Stomach (tissue), 9 donors: ENCODE results near the gene REV3L. TPM values are rescaled to one million over a fixed set of nuclear protein-coding genes. Genes with fewer than 3 reads are reported as not detected.
A peak's percentile ranks its signal among the peaks of the same experiment; 100 is the strongest.
"Not testable (repeated sequence)": the region's sequence is repeated elsewhere in the genome, so short reads cannot be mapped to it uniquely, and the experiment has no call there.

ENCODE experiments used
- DNase-seq, 2 donors: peaks; one replicate each; pipeline versions ENCODE4 v3.0.0 to v3.0.0-alpha.2; 2013 to 2019
- H3K27ac ChIP-seq, 5 donors: fragments of 200-600 bp in 4 of 5; sonication (generic) in 4 of 5; one replicate each; pipeline ENCODE4 v1.5.1; 2013 to 2019; ENCODE audit warnings: mild to moderate bottlenecking in 1 of 5, moderate library complexity in 1 of 5
- H3K27me3 ChIP-seq, 3 donors: fragments of 200-600 bp; sonication (generic); one replicate each; pipeline ENCODE4 v1.5.1; 2017 to 2019; ENCODE audit warnings: mixed run types in 1 of 3
- H3K36me3 ChIP-seq, 4 donors: fragments of 200-600 bp; sonication (generic); 1 replicate in 3 of 4; 2 replicates in 1 of 4; pipeline ENCODE4 v1.5.1; 2016 to 2019
- H3K4me1 ChIP-seq, 4 donors: fragments of 200-600 bp; sonication (generic); one replicate each; pipeline ENCODE4 v1.5.1; 2016 to 2019
- H3K4me3 ChIP-seq, 4 donors: fragments of 200-600 bp; sonication (generic) in 3 of 4; one replicate each; pipeline ENCODE4 v1.5.1; 2016 to 2019; ENCODE audit warnings: mild to moderate bottlenecking in 1 of 4
- H3K9me3 ChIP-seq, 4 donors: fragments of 200-600 bp; sonication (generic); one replicate each; pipeline ENCODE4 v1.5.1; 2016 to 2019
- CTCF ChIP-seq, 7 experiments: fragments of 450-650 bp in 4 of 7; fragments of 200-600 bp in 3 of 7; sonication (generic) in 3 of 7; IDR thresholded peaks; one replicate each; pipeline ENCODE4 v1.5.1; 2016 to 2019; ENCODE audit warnings: antibody characterized with exemption in 7 of 7, control low read depth in 2 of 7, mild to moderate bottlenecking in 1 of 7
- EP300 ChIP-seq: sonication (generic); formaldehyde crosslinking; IDR thresholded peaks from one replicate; pipeline ENCODE4 v1.6.1; 2017; ENCODE audit warnings: antibody characterized with exemption
- POLR2A ChIP-seq, 4 donors: fragments of 450-650 bp; IDR thresholded peaks; one replicate each; pipeline ENCODE4 v1.6.1; 2016; ENCODE audit warnings: antibody characterized with exemption in 4 of 4, control low read depth in 2 of 4, mild to moderate bottlenecking in 1 of 4, moderate library complexity in 1 of 4
- POLR2AphosphoS5 ChIP-seq, 3 donors: sonication (generic); formaldehyde crosslinking; IDR thresholded peaks; one replicate each; pipeline ENCODE4 v1.6.1; 2016; ENCODE audit warnings: antibody characterized with exemption in 3 of 3
- WGBS, 5 donors: extraction: QIAGEN DNeasy Blood & Tissue Kit in 3 of 5; methylation state at CpG; one replicate each; pipeline versions ENCODE4 v1.1.5 to v1.1.7; 2013 to 2018; 5-methylcytosine and 5-hydroxymethylcytosine counted together
- intact Hi-C: fragments of 100-400 bp; cut with DNase I; formaldehyde crosslinking; loops from one replicate; pipeline ENCODE4 v1.15.1; 2023; ENCODE audit warnings: low total_unique reads
- polyA plus RNA-seq, 3 donors: library from polyadenylated mRNA; stranded (reverse); fragments of 200-250 nt; gene quantifications; one replicate each; pipeline ENCODE4 v1.2.3, GENCODE V29; 2013
- total RNA-seq, 5 donors: library from RNA; depleted of rRNA; stranded (reverse); fragments of >200 nt; gene quantifications; one replicate each; pipeline versions ENCODE4 v1.1.0 to v1.2.3, GENCODE V29; 2014 to 2016
- donor health status: healthy with polysubstance abuse.
- donor health status: Bipolar disorder and iron deficiency.
- donor health status: healthy.

The REV3L gene
- total and polyA plus RNA-seq, 8 donors, result 9.0 to 170 (median 28.3) TPM

- no peak for TF ChIP-seq POLR2AphosphoS5 (IDR thresholded peaks at IDR 0.05)
- TF ChIP-seq POLR2A (IDR thresholded peaks at IDR 0.05), result no peak
- no peak for TF ChIP-seq EP300
- TF ChIP-seq CTCF (IDR thresholded peaks at IDR 0.05), result no peak
- WGBS, 5 donors, result 91 to 95% (median 94%) methylated on average over 8 of the region's 8 CpGs
- no peak for DNase-seq
- H3K4me3 ChIP-seq, result no peak overlapping the region
- H3K27ac ChIP-seq, result no peak overlapping the region
- H3K27me3 ChIP-seq, result no peaks in the 10 kb centered on the region
- peaks cover 0 to 2% (median under 1%) of the 10 kb centered on the region in 4 donors for H3K9me3 ChIP-seq
- intact Hi-C loops, result no loop called here
- H3K4me1 ChIP-seq, result peaks cover 0 to 5% (median 0%) of the 10 kb centered on the region in 4 donors
- peaks cover 30 to 84% (median 73%) of the 10 kb centered on the region in 4 donors for H3K36me3 ChIP-seq
Measured at GRCh38 chr6:111306104-111306888, 176.7 kb downstream of the REV3L start.

- peak overlapping the region in 2 of 5 donors; percentile 31 to 36 for H3K27ac ChIP-seq
- peaks cover 0 to 68% (median 47%) of the 10 kb centered on the region in 4 donors for H3K36me3 ChIP-seq
Measured at GRCh38 chr6:111301946-111302345, 181.1 kb downstream of the REV3L start.

GRCh38 chr6:111300938-111301800 is 181.8 kb downstream of the REV3L start:
- H3K9me3 ChIP-seq, H3K4me3 ChIP-seq, H3K4me1 ChIP-seq, intact Hi-C loops, H3K27me3 ChIP-seq, DNase-seq, H3K27ac ChIP-seq: not testable (repeated sequence)
- H3K36me3 ChIP-seq, result peaks cover 0 to 66% (median 40%) of the 10 kb centered on the region in 4 donors
- WGBS, 5 donors, result 80 to 94% (median 93%) methylated on average over 9 of the region's 9 CpGs

More at GRCh38 chr6:111301946-111302345, 181.1 kb downstream of the REV3L start:
- Histone ChIP-seq H3K4me1 (peaks cover 0 to 5% (median 0%) of the 10 kb centered on the region in 4 donors), H3K27me3 (no peaks in the 10 kb centered on the region), H3K4me3 (no peak overlapping the region), H3K9me3 (peaks cover 0 to 9% (median 4%) of the 10 kb centered on the region in 4 donors)
- TF ChIP-seq POLR2AphosphoS5 (IDR thresholded peaks at IDR 0.05) (no peak), POLR2A (IDR thresholded peaks at IDR 0.05) (no peak), EP300 (no peak), CTCF (IDR thresholded peaks at IDR 0.05) (no peak)
- intact Hi-C loops, result no loop called here
- WGBS, 5 donors, result 57 to 92% (median 71%) methylated on average over 2 of the region's 2 CpGs
- DNase-seq, result no peak

DNA sequence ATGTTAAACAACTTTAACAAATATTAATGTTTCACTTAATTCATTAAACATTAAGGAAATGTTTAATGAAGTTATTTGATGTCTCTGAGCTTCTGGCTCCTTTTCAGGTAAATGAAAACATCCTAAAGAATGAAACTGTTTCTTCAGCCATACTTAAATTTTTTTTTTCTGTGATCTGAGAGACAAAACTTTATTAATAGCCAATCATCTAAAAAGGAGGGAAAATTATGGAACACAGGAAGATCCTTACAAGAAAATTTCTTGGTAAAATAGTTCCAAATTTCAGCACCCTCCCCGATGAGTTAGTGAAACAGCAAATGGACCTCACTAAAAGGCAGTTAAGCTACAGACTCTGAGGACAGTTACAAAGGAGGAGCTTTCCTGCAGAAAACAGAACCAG is 185.2 kb downstream of the REV3L start:
- intact Hi-C loops, result no loop called here
- no peak overlapping the region for H3K27ac ChIP-seq
- H3K27me3 ChIP-seq, result no peaks in the 10 kb centered on the region
- no peak overlapping the region for H3K4me3 ChIP-seq
- H3K4me1 ChIP-seq, result no peaks in the 10 kb centered on the region
- no peak for TF ChIP-seq CTCF (IDR thresholded peaks at IDR 0.05)
- no peak for TF ChIP-seq POLR2AphosphoS5 (IDR thresholded peaks at IDR 0.05)
- WGBS, 5 donors, result 90 to 98% (median 92%) methylated on average over 1 of the region's 1 CpG
- peaks cover 0 to 9% (median 4%) of the 10 kb centered on the region in 4 donors for H3K9me3 ChIP-seq
- no peak for DNase-seq
- peaks cover 0 to 53% (median 25%) of the 10 kb centered on the region in 4 donors for H3K36me3 ChIP-seq
